Astrocyte (in vitro differentiated cells and primary cell): ENCODE results near the gene MICAL3.

Experiments used
- EZH2 ChIP-seq: IDR thresholded peaks from 2 replicates; pipeline ENCODE4 v1.6.1; 2012; ENCODE audit warnings: mild to moderate bottlenecking, low read length, inconsistent platforms; ENCODE audit not compliant: insufficient read depth
- TF ChIP-seq, protein P1 (sequence below): IDR thresholded peaks from 2 replicates; pipeline ENCODE4 v1.5.1; 2011; ENCODE audit warnings: low read depth, mild to moderate bottlenecking, inconsistent platforms, low read length, moderate library complexity; ENCODE audit not compliant: insufficient read depth

DNA sequence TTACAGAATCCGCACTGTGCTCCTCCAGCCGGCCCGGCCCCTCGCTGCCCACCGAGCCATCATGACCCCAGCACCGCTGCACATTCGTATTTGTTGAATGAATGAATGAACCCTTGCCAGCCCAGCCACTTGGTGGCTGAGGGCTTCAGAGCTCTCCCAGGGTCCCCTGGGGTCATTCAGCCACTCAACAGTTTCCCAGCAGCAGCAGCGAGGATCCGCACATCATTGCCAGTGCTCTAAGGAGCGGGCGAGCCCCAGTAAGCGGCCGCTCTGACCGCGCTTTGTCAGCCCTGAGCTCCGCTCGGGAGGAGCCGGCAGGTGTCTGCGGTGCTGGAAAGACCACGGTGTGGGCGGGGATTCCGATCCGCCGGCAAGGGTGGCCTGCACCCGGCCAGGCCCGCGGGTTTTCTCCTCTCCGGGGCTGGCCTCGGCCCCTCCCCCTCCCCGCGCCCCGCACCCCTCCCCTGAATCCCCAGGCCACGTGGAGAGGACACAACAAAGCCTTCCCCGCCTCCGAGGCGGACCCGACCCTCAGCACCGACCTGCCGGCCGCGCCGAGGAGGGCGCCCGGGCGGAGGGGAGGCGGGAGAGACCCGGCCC lies 250.7 kb downstream of the MICAL3 start:
- TF ChIP-seq, protein P1, sequence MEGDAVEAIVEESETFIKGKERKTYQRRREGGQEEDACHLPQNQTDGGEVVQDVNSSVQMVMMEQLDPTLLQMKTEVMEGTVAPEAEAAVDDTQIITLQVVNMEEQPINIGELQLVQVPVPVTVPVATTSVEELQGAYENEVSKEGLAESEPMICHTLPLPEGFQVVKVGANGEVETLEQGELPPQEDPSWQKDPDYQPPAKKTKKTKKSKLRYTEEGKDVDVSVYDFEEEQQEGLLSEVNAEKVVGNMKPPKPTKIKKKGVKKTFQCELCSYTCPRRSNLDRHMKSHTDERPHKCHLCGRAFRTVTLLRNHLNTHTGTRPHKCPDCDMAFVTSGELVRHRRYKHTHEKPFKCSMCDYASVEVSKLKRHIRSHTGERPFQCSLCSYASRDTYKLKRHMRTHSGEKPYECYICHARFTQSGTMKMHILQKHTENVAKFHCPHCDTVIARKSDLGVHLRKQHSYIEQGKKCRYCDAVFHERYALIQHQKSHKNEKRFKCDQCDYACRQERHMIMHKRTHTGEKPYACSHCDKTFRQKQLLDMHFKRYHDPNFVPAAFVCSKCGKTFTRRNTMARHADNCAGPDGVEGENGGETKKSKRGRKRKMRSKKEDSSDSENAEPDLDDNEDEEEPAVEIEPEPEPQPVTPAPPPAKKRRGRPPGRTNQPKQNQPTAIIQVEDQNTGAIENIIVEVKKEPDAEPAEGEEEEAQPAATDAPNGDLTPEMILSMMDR: no peak
- TF ChIP-seq EZH2: no peak
